H9 (cell line): ENCODE measurements around the gene SETBP1. TPM values are rescaled to one million over a fixed set of nuclear protein-coding genes. Genes with fewer than 3 reads are reported as not detected.

Experiments
- DNase-seq: peaks from one replicate; pipeline ENCODE4 v3.0.0-alpha.2; 2017
- H2AFZ ChIP-seq: one replicate; pipeline ENCODE4 v1.6.1; 2013; ENCODE audit warnings: mild to moderate bottlenecking, low read length, control low read depth, moderate library complexity
- H2AK5ac ChIP-seq: 2 replicates; pipeline ENCODE4 v1.6.1; 2013; ENCODE audit warnings: low read length, control low read depth, mixed read lengths; ENCODE audit not compliant: insufficient read length
- H2BK120ac ChIP-seq: one replicate; pipeline ENCODE4 v1.6.1; 2013; ENCODE audit warnings: low read depth, mild to moderate bottlenecking, low read length, control low read depth, inconsistent platforms; ENCODE audit not compliant: poor library complexity, severe bottlenecking
- H2BK12ac ChIP-seq: 2 replicates; pipeline ENCODE4 v1.6.1; 2013; ENCODE audit warnings: low read length, control low read depth, mixed read lengths, low read depth; ENCODE audit not compliant: insufficient read length
- H2BK15ac ChIP-seq: 2 replicates; pipeline ENCODE4 v1.6.1; 2013; ENCODE audit warnings: low read depth, low read length, control low read depth
- H2BK20ac ChIP-seq: one replicate; pipeline ENCODE4 v1.6.1; 2013; ENCODE audit warnings: low read depth, mild to moderate bottlenecking, low read length, control low read depth, inconsistent platforms; ENCODE audit not compliant: poor library complexity, severe bottlenecking
- H2BK5ac ChIP-seq: 2 replicates; pipeline ENCODE4 v1.6.1; 2013; ENCODE audit warnings: low read length, control low read depth, mixed read lengths; ENCODE audit not compliant: insufficient read length
- H3K14ac ChIP-seq: 2 replicates; pipeline ENCODE4 v1.6.1; 2013; ENCODE audit warnings: low read length, control low read depth; ENCODE audit not compliant: insufficient read depth
- H3K18ac ChIP-seq: 2 replicates; pipeline ENCODE4 v1.6.1; 2013; ENCODE audit warnings: low read depth, mild to moderate bottlenecking, mixed read lengths, low read length, control low read depth; ENCODE audit not compliant: insufficient read length
- H3K23ac ChIP-seq: 2 replicates; pipeline ENCODE4 v1.6.1; 2013; ENCODE audit warnings: low read length, control low read depth, mixed read lengths, low read depth; ENCODE audit not compliant: insufficient read length
- H3K23me2 ChIP-seq: 2 replicates; pipeline ENCODE4 v1.6.1; 2013; ENCODE audit warnings: low read depth, mild to moderate bottlenecking, mixed read lengths, low read length, control low read depth; ENCODE audit not compliant: insufficient read length, poor library complexity, severe bottlenecking
- H3K27ac ChIP-seq: 2 replicates; pipeline ENCODE4 v1.5.1; 2013; ENCODE audit warnings: low read length, control low read depth, mixed read lengths, low read depth; ENCODE audit not compliant: insufficient read length
- H3K27me3 ChIP-seq: 2 replicates; pipeline ENCODE4 v1.6.1; 2013; ENCODE audit warnings: low read length, control low read depth, inconsistent platforms; ENCODE audit not compliant: insufficient read depth
- H3K4ac ChIP-seq: 2 replicates; pipeline ENCODE4 v1.6.1; 2013; ENCODE audit warnings: low read depth, mild to moderate bottlenecking, control low read depth, inconsistent platforms, low read length, moderate library complexity
- H3K4me1 ChIP-seq: 2 replicates; pipeline ENCODE4 v1.6.1; 2013; ENCODE audit warnings: low read length, control low read depth, inconsistent platforms; ENCODE audit not compliant: insufficient read depth
- H3K4me2 ChIP-seq: 2 replicates; pipeline ENCODE4 v1.6.1; 2013; ENCODE audit warnings: low read length, control low read depth, mixed read lengths; ENCODE audit not compliant: insufficient read length, insufficient read depth
- H3K56ac ChIP-seq: 2 replicates; pipeline ENCODE4 v1.6.1; 2013; ENCODE audit warnings: low read depth, mild to moderate bottlenecking, mixed read lengths, low read length, control low read depth; ENCODE audit not compliant: insufficient read length
- H3K79me1 ChIP-seq: 2 replicates; pipeline ENCODE4 v1.6.1; 2013; ENCODE audit warnings: low read depth, mild to moderate bottlenecking, moderate library complexity, low read length, control low read depth, inconsistent platforms; ENCODE audit not compliant: insufficient read depth, poor library complexity, severe bottlenecking
- H3K79me2 ChIP-seq: 2 replicates; pipeline ENCODE4 v1.6.1; 2013; ENCODE audit warnings: low read length, control low read depth, inconsistent platforms; ENCODE audit not compliant: insufficient read depth
- H3K9ac ChIP-seq: 2 replicates; pipeline ENCODE4 v1.6.1; 2013; ENCODE audit warnings: low read length, control low read depth, mixed read lengths; ENCODE audit not compliant: insufficient read length; ENCODE audit errors: extremely low read depth
- H3K9me3 ChIP-seq: one replicate; pipeline ENCODE4 v1.6.1; 2013; ENCODE audit warnings: low read depth, low read length, inconsistent platforms; ENCODE audit not compliant: control insufficient read depth
- H3T11ph ChIP-seq: one replicate; pipeline ENCODE4 v1.6.1; 2013; ENCODE audit warnings: mild to moderate bottlenecking, low read length, control low read depth, inconsistent platforms
- H4K20me1 ChIP-seq: one replicate; pipeline ENCODE4 v1.6.1; 2013; ENCODE audit not compliant: control insufficient read depth, insufficient read length, insufficient read depth
- H4K5ac ChIP-seq: 2 replicates; pipeline ENCODE4 v1.6.1; 2013; ENCODE audit warnings: low read depth, mild to moderate bottlenecking, mixed read lengths, low read length, control low read depth; ENCODE audit not compliant: insufficient read length
- H4K8ac ChIP-seq: replicated peaks from 2 replicates; pipeline ENCODE4 v1.6.1; 2013; ENCODE audit warnings: low read length, control low read depth, mixed read lengths, low read depth; ENCODE audit not compliant: insufficient read length
- H4K91ac ChIP-seq: 2 replicates; pipeline ENCODE4 v1.6.1; 2013; ENCODE audit warnings: low read depth, mild to moderate bottlenecking, moderate library complexity, mixed read lengths, low read length, control low read depth; ENCODE audit not compliant: insufficient read length
- H3K27ac Mint-ChIP-seq, 3 experiments: 2 replicates in 2 of 3; 3 replicates in 1 of 3; pipeline ENCODE4 v1.8.0; 2020 to 2021; ENCODE audit warnings: mixed read lengths in 3 of 3, mild to moderate bottlenecking in 1 of 3, moderate library complexity in 1 of 3
- H3K27me3 Mint-ChIP-seq: 2 replicates; pipeline ENCODE4 v1.8.0; 2021; ENCODE audit warnings: low read depth, mild to moderate bottlenecking, moderate library complexity, mixed read lengths
- H3K36me3 Mint-ChIP-seq, 3 experiments: 2 replicates in 2 of 3; 3 replicates in 1 of 3; pipeline ENCODE4 v1.8.0; 2020 to 2021; ENCODE audit warnings: low read depth in 3 of 3, mixed read lengths in 3 of 3; ENCODE audit not compliant: insufficient read depth in 1 of 3
- H3K4me1 Mint-ChIP-seq, 2 experiments: 2 replicates each; pipeline ENCODE4 v1.8.0; 2020; ENCODE audit warnings: mixed read lengths in 2 of 2
- H3K4me3 Mint-ChIP-seq, 2 experiments: 2 replicates in 1 of 2; 3 replicates in 1 of 2; pipeline ENCODE4 v1.8.0; 2020 to 2021; ENCODE audit warnings: mild to moderate bottlenecking in 2 of 2, mixed read lengths in 2 of 2, moderate library complexity in 1 of 2
- H3K9me3 Mint-ChIP-seq, 2 experiments: 2 replicates in 1 of 2; 3 replicates in 1 of 2; pipeline ENCODE4 v1.8.0; 2020; ENCODE audit warnings: mild to moderate bottlenecking in 2 of 2, mixed read lengths in 2 of 2, moderate library complexity in 1 of 2
- CTCF ChIP-seq: fragments of 200-600 bp; sonication (generic); conservative IDR thresholded peaks from 3 replicates; pipeline ENCODE4 v1.8.0; 2021; ENCODE audit warnings: antibody characterized with exemption, mild to moderate bottlenecking
- total RNA-seq: library from RNA; stranded (reverse); gene quantifications from 2 replicates; pipeline ENCODE4 v1.2.1, GENCODE V29; 2021

The SETBP1 gene
- total RNA-seq, 1 experiment from 2014 or later, result 4.6 TPM

GRCh38 chr18:44726059-44726421 lies 45.4 kb downstream of the SETBP1 start:
- Histone ChIP-seq H3K79me2 (no peaks in the 10 kb centered on the region), H2BK20ac (no peak overlapping the region), H4K5ac (no peak overlapping the region), H2BK12ac (no peak overlapping the region), H4K91ac (no peak overlapping the region), H3K14ac (no peak overlapping the region), H3K18ac (no peak overlapping the region), H3K9me3 (no peaks in the 10 kb centered on the region), H4K20me1 (no peaks in the 10 kb centered on the region), H3K23me2 (no peaks in the 10 kb centered on the region), H2BK120ac (no peak overlapping the region), H2AFZ (no peak overlapping the region), H3K4me2 (no peak overlapping the region), H3K4me1 (peaks cover 7% of the 10 kb centered on the region; the same call in 1 of the 2 replicates), H3K27me3 (no peaks in the 10 kb centered on the region), H3K27ac (no peak overlapping the region), H4K8ac (no peak overlapping the region), H3K56ac (no peak overlapping the region), H3K23ac (no peak overlapping the region), H3K9ac (no peak overlapping the region), H3K79me1 (no peaks in the 10 kb centered on the region), H3T11ph (no peak overlapping the region), H3K4ac (no peak overlapping the region), H2BK15ac (no peak overlapping the region), H2AK5ac (no peak overlapping the region), H2BK5ac (no peak overlapping the region)
- H3K27ac Mint-ChIP-seq, result no peak overlapping the region
- H3K4me1 Mint-ChIP-seq, result peaks cover 32 to 40% of the 10 kb centered on the region in 2 experiments
- no peaks in the 10 kb centered on the region; a peak in 2 of 7 replicates for H3K36me3 Mint-ChIP-seq
- no peak overlapping the region for H3K4me3 Mint-ChIP-seq
- no peak for DNase-seq
- no peaks in the 10 kb centered on the region; the same call in 1 of the 2 replicates for H3K27me3 Mint-ChIP-seq
- H3K9me3 Mint-ChIP-seq, result no peaks in the 10 kb centered on the region
- TF ChIP-seq CTCF, result no peak
